ENCODE results near the gene APBB2. TPM values are rescaled to one million over a fixed set of nuclear protein-coding genes. Genes with fewer than 3 reads are reported as not detected.

Gene APBB2
- total and polyA plus RNA-seq, 10 of the 15 experiments (the other 5 are each of a cell fraction or from before 2014, with no cell fraction given): 2.7 to 24.6 (median 19.0) TPM

GRCh38 chr4:41154814-41155177 is 59.5 kb downstream of the APBB2 start (continued):
- TF ChIP-seq, protein P1, sequence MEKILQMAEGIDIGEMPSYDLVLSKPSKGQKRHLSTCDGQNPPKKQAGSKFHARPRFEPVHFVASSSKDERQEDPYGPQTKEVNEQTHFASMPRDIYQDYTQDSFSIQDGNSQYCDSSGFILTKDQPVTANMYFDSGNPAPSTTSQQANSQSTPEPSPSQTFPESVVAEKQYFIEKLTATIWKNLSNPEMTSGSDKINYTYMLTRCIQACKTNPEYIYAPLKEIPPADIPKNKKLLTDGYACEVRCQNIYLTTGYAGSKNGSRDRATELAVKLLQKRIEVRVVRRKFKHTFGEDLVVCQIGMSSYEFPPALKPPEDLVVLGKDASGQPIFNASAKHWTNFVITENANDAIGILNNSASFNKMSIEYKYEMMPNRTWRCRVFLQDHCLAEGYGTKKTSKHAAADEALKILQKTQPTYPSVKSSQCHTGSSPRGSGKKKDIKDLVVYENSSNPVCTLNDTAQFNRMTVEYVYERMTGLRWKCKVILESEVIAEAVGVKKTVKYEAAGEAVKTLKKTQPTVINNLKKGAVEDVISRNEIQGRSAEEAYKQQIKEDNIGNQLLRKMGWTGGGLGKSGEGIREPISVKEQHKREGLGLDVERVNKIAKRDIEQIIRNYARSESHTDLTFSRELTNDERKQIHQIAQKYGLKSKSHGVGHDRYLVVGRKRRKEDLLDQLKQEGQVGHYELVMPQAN (conservative IDR thresholded peaks at IDR 0.05): no peak
- TF ChIP-seq RELB (IDR thresholded peaks at IDR 0.05; ENCODE audit: low read depth) (no peak), CUX1 (IDR thresholded peaks at IDR 0.05; ENCODE audit: insufficient replicate concordance, low read depth, low read length) (no peak), EED (IDR thresholded peaks at IDR 0.05; ENCODE audit: low read depth) (no peak)
